H7 (cell line): ENCODE results near the gene UBE3D. TPM values are rescaled to one million over a fixed set of nuclear protein-coding genes. Genes with fewer than 3 reads are reported as not detected.
A peak's percentile ranks its signal among the peaks of the same experiment; 100 is the strongest.

Experiments
- DNase-seq: peaks from one replicate; pipeline ENCODE4 v3.0.0; 2012
- H3K27me3 ChIP-seq: 2 replicates; pipeline ENCODE4 v1.6.0; 2011; ENCODE audit warnings: mild to moderate bottlenecking, low read length; ENCODE audit not compliant: control insufficient read depth, insufficient read depth
- H3K36me3 ChIP-seq: replicated peaks from 2 replicates; pipeline ENCODE4 v1.5.1; 2011; ENCODE audit warnings: low read length; ENCODE audit not compliant: control insufficient read depth, insufficient read depth
- H3K4me3 ChIP-seq: 2 replicates; pipeline ENCODE4 v1.5.1; 2011; ENCODE audit warnings: low read depth, mild to moderate bottlenecking, control low read depth, low read length, moderate library complexity; ENCODE audit not compliant: insufficient read depth
- total RNA-seq: library from RNA; depleted of rRNA; stranded (reverse); fragments of >200 nt; shearing (Covaris generic); gene quantifications from 2 replicates; pipeline ENCODE4 v1.2.3, GENCODE V29; 2014; rRNA removed

Gene UBE3D
- 12.0 and 12.2 TPM in 2 replicates for total RNA-seq

- Histone ChIP-seq H3K4me3 (peak within 1 kb of the TSS; percentile 83), H3K36me3 (no peaks in the 10 kb centered on the region), H3K27me3 (no peaks in the 10 kb centered on the region)
- peak; percentile 92 for DNase-seq
Observed at GRCh38 chr6:83065511-83066192, at the start of gene UBE3D. Gene UBE3D, minus strand, starts transcription at chr6:83065841. Its CDS starts 123 bp downstream, at chr6:83065718.

- Histone ChIP-seq H3K36me3 (no peaks in the 10 kb centered on the region), H3K4me3 (no peak overlapping the region), H3K27me3 (no peaks in the 10 kb centered on the region)
- DNase-seq, result no peak
Observed at GRCh38 chr6:83114164-83114563, 48.5 kb upstream of the UBE3D start.

GRCh38 chr6:83113258-83113657 is 47.6 kb upstream of the UBE3D start:
- DNase-seq, result no peak
- no peak overlapping the region for H3K4me3 ChIP-seq
- no peaks in the 10 kb centered on the region for H3K36me3 ChIP-seq
- no peaks in the 10 kb centered on the region for H3K27me3 ChIP-seq

GRCh38 chr6:83108378-83108777 is 42.7 kb upstream of the UBE3D start:
- Histone ChIP-seq H3K36me3 (no peaks in the 10 kb centered on the region), H3K27me3 (no peaks in the 10 kb centered on the region), H3K4me3 (no peak overlapping the region)
- DNase-seq, result no peak

- Histone ChIP-seq H3K27me3 (no peaks in the 10 kb centered on the region), H3K4me3 (no peak overlapping the region), H3K36me3 (no peaks in the 10 kb centered on the region)
- no peak for DNase-seq
Observed at GRCh38 chr6:83098589-83098988, 32.9 kb upstream of the UBE3D start.

GRCh38 chr6:83097675-83098074 is 32.0 kb upstream of the UBE3D start:
- no peaks in the 10 kb centered on the region for H3K36me3 ChIP-seq
- H3K27me3 ChIP-seq, result no peaks in the 10 kb centered on the region

GRCh38 chr6:83097204-83097603 is 31.6 kb upstream of the UBE3D start:
- Histone ChIP-seq H3K36me3 (no peaks in the 10 kb centered on the region), H3K27me3 (no peaks in the 10 kb centered on the region), H3K4me3 (no peak overlapping the region)
- no peak for DNase-seq

More at GRCh38 chr6:83097675-83098074, 32.0 kb upstream of the UBE3D start:
- no peak overlapping the region for H3K4me3 ChIP-seq
- DNase-seq, result no peak

GRCh38 chr6:83096791-83097190 is 31.1 kb upstream of the UBE3D start:
- H3K36me3 ChIP-seq, result no peaks in the 10 kb centered on the region
- DNase-seq, result no peak
- H3K4me3 ChIP-seq, result no peak overlapping the region
- no peaks in the 10 kb centered on the region for H3K27me3 ChIP-seq

- Histone ChIP-seq H3K4me3 (no peak overlapping the region), H3K36me3 (no peaks in the 10 kb centered on the region), H3K27me3 (no peaks in the 10 kb centered on the region)
- no peak for DNase-seq
Observed at GRCh38 chr6:83092756-83093399, 27.2 kb upstream of the UBE3D start.

- Histone ChIP-seq H3K27me3 (no peaks in the 10 kb centered on the region), H3K4me3 (no peak overlapping the region), H3K36me3 (no peaks in the 10 kb centered on the region)
- no peak for DNase-seq
Observed at GRCh38 chr6:83086751-83087150, 21.1 kb upstream of the UBE3D start.

GRCh38 chr6:83083476-83083875 is 17.8 kb upstream of the UBE3D start:
- Histone ChIP-seq H3K4me3 (no peak overlapping the region), H3K36me3 (no peaks in the 10 kb centered on the region), H3K27me3 (no peaks in the 10 kb centered on the region)
- no peak for DNase-seq

GRCh38 chr6:83073615-83074014 is 8.0 kb upstream of the UBE3D start:
- Histone ChIP-seq H3K27me3 (no peaks in the 10 kb centered on the region), H3K4me3 (no peak overlapping the region), H3K36me3 (no peaks in the 10 kb centered on the region)
- no peak for DNase-seq

- Histone ChIP-seq H3K4me3 (no peak overlapping the region), H3K27me3 (no peaks in the 10 kb centered on the region), H3K36me3 (no peaks in the 10 kb centered on the region)
- DNase-seq, result no peak
Observed at GRCh38 chr6:83072726-83073125, 7.1 kb upstream of the UBE3D start.

GRCh38 chr6:83071707-83072106 is 6.1 kb upstream of the UBE3D start:
- H3K4me3 ChIP-seq, result no peak overlapping the region

GRCh38 chr6:83071023-83071422 is 5.4 kb upstream of the UBE3D start:
- no peaks in the 10 kb centered on the region for H3K27me3 ChIP-seq
- no peak for DNase-seq
- H3K4me3 ChIP-seq, result no peak overlapping the region
- no peaks in the 10 kb centered on the region for H3K36me3 ChIP-seq

More at GRCh38 chr6:83071707-83072106, 6.1 kb upstream of the UBE3D start:
- Histone ChIP-seq H3K27me3 (no peaks in the 10 kb centered on the region), H3K36me3 (no peaks in the 10 kb centered on the region)
- DNase-seq, result no peak
